Calu3 (cell line): ENCODE measurements around the gene LRRFIP2. TPM values are rescaled to one million over a fixed set of nuclear protein-coding genes. Genes with fewer than 3 reads are reported as not detected.

Experiments
- BruUV-seq: library from RNA; stranded (reverse); fragments of 400-500 nt; replicated peaks from 2 replicates; lab custom pipeline; 2021; lab: Mats Ljungman, UMichigan
- CTCF ChIA-PET: fragments of 300-600 bp; sonication (Branson Sonifier 250); formaldehyde crosslinking; loops from one replicate; lab custom pipeline; 2022; ENCODE audit warnings: antibody characterized with exemption; lab: Charles Lee
- DNase-seq: peaks from one replicate; pipeline ENCODE4 v3.0.0; 2022
- H3K27ac Mint-ChIP-seq: one replicate; pipeline ENCODE4 v1.8.0; 2022; ENCODE audit warnings: mixed read lengths; ENCODE audit not compliant: unreplicated experiment
- H3K27me3 Mint-ChIP-seq: one replicate; pipeline ENCODE4 v1.8.0; 2022; ENCODE audit warnings: mixed read lengths; ENCODE audit not compliant: unreplicated experiment
- H3K36me3 Mint-ChIP-seq: one replicate; pipeline ENCODE4 v1.8.0; 2022; ENCODE audit warnings: mild to moderate bottlenecking, moderate library complexity, mixed read lengths; ENCODE audit not compliant: insufficient read depth, unreplicated experiment
- H3K4me1 Mint-ChIP-seq: one replicate; pipeline ENCODE4 v1.8.0; 2022; ENCODE audit warnings: mild to moderate bottlenecking, low read depth, mixed read lengths; ENCODE audit not compliant: unreplicated experiment
- H3K4me3 Mint-ChIP-seq: one replicate; pipeline ENCODE4 v1.8.0; 2022; ENCODE audit warnings: mild to moderate bottlenecking, low read depth, moderate library complexity, mixed read lengths; ENCODE audit not compliant: unreplicated experiment
- H3K9me3 Mint-ChIP-seq: one replicate; pipeline ENCODE4 v1.8.0; 2022; ENCODE audit warnings: low read depth, mixed read lengths; ENCODE audit not compliant: unreplicated experiment
- intact Hi-C: fragments of 100-400 bp; cut with micrococcal nuclease; formaldehyde crosslinking; loops from one replicate; pipeline ENCODE4 v1.10.0; 2022; ENCODE audit not compliant: unreplicated experiment
- total RNA-seq: library from RNA; stranded (reverse); gene quantifications from 2 replicates; pipeline ENCODE4 v1.2.3, GENCODE V29; 2022
- TF ChIP-seq, protein P1 (sequence below): fragments of 200-600 bp; IDR thresholded peaks from one replicate; pipeline ENCODE4 v1.8.0; 2022; ENCODE audit warnings: antibody characterized with exemption; ENCODE audit not compliant: unreplicated experiment

LRRFIP2 gene
- total RNA-seq, 1 experiment from 2014 or later: 38.8 TPM

DNA sequence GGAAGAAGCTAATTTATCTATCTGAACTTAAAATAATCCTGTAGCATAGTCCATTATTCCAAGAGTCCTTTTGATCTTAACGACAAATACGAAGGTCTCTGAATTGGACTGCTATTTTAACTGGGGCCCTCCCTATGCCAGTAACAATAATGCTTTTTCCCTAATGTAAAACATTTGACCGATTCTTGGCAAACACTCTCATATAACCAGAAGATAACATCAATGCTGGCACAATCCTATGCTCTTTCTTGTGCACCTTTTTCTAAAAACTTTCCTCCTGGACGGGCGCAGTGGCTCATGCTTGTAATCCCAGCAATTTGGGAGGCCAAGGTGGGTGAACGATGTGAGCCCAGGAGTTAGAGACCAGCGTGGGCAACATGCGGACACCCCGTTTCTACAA, 3.9 kb downstream of the LRRFIP2 start:
- Mint-ChIP-seq H3K9me3 (no peaks in the 10 kb centered on the region), H3K27ac (no peak overlapping the region), H3K27me3 (no peaks in the 10 kb centered on the region), H3K4me3 (no peak overlapping the region), H3K4me1 (peaks cover 9% of the 10 kb centered on the region), H3K36me3 (peaks cover 7% of the 10 kb centered on the region)
- TF ChIP-seq, protein P1, sequence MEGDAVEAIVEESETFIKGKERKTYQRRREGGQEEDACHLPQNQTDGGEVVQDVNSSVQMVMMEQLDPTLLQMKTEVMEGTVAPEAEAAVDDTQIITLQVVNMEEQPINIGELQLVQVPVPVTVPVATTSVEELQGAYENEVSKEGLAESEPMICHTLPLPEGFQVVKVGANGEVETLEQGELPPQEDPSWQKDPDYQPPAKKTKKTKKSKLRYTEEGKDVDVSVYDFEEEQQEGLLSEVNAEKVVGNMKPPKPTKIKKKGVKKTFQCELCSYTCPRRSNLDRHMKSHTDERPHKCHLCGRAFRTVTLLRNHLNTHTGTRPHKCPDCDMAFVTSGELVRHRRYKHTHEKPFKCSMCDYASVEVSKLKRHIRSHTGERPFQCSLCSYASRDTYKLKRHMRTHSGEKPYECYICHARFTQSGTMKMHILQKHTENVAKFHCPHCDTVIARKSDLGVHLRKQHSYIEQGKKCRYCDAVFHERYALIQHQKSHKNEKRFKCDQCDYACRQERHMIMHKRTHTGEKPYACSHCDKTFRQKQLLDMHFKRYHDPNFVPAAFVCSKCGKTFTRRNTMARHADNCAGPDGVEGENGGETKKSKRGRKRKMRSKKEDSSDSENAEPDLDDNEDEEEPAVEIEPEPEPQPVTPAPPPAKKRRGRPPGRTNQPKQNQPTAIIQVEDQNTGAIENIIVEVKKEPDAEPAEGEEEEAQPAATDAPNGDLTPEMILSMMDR: no peak
- no peak for DNase-seq
- BruUV-seq: no TSS peak
- CTCF ChIA-PET: no interaction called here
- intact Hi-C loops: no loop called here

DNA sequence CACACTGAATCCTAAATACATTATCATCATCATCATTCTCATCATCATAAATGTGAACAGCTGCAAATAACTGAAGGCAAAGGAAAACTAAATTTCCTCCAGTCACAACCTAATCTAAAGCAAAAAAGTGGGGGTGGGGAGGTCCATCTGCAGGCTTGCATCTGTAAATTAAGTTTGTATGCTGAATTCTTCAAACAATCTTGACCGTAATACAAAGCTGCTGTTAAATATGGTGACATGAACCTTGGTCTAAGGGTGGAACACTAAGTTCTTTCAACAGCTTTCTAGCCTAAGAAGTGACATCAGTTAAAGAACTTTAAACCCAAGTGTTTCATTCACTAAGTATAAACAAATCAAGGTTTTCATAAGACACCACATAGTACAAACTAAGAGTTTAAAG, 4.3 kb downstream of the LRRFIP2 start:
- Mint-ChIP-seq H3K9me3 (no peaks in the 10 kb centered on the region), H3K27me3 (no peaks in the 10 kb centered on the region), H3K4me3 (no peak overlapping the region), H3K36me3 (peaks cover 3% of the 10 kb centered on the region), H3K4me1 (peaks cover 9% of the 10 kb centered on the region), H3K27ac (no peak overlapping the region)
- intact Hi-C loops: no loop called here
- TF ChIP-seq, protein P1: no peak
- DNase-seq: no peak
- CTCF ChIA-PET: no interaction called here
- BruUV-seq: no TSS peak

DNA sequence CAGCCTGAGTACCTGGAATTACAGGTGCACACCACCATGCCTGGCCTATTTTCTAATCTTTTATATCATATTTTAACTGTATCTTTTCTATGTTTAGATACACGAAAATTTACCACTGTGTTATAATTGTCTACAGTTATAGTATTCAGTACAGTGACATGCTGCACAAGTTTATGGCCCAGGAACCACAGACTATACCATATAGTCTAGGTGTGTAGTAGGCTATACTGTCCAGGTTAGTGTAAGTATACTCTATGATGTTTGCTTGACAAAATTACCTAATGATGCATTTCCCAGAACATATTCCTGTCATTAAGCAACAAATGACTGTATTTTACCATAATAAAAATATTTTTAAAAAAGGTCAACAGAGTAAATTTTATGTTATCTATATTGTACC, 5.5 kb downstream of the LRRFIP2 start:
- no TSS peak for BruUV-seq
- CTCF ChIA-PET: no interaction called here
- H3K36me3 Mint-ChIP-seq: no peaks in the 10 kb centered on the region
- no peaks in the 10 kb centered on the region for H3K9me3 Mint-ChIP-seq
- TF ChIP-seq, protein P1: no peak
- H3K27me3 Mint-ChIP-seq: no peaks in the 10 kb centered on the region
- H3K4me3 Mint-ChIP-seq: no peak overlapping the region
- peaks cover 5% of the 10 kb centered on the region for H3K4me1 Mint-ChIP-seq
- intact Hi-C loops: no loop called here
- H3K27ac Mint-ChIP-seq: no peak overlapping the region
- no peak for DNase-seq

DNA sequence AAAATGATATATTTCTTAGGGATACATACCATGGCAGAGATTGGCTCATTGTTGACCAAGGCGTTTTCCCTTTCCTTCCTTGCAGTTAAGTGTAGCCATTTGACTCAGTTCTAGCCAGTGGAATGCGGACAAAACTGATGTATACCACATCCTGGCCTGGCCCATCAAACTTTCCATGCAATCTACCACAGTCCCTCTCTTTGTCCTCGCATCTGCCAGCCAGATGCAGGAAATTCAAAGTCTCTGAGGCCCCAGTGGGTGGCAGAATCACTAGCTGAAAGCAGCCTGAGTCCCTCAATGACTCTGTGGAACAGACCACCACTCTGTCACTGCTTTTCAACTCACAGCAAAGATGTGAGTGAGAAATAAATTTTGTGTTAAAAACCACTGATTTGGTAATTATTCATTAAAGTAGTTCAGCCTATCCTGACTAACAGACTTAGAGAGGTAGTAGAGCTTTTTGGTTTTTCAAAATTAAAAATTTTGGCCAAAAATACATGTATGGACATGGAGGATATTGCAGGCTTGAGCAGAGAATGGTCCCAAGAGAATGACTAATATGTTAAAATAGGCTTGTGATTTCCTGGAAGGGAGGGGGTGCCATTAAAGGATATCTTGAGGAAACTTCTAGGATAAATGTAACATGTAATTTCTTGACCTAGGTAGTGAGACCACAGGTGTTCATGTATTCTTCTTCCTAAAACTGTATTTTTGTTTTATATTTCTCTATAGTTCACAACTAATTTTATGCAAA, 10.9 kb downstream of the LRRFIP2 start:
- H3K36me3 Mint-ChIP-seq: peaks cover 6% of the 10 kb centered on the region
- intact Hi-C loops: no loop called here
- no peaks in the 10 kb centered on the region for H3K27me3 Mint-ChIP-seq
- no peaks in the 10 kb centered on the region for H3K9me3 Mint-ChIP-seq
- no peak overlapping the region for H3K27ac Mint-ChIP-seq
- H3K4me1 Mint-ChIP-seq: no peaks in the 10 kb centered on the region
- no TSS peak for BruUV-seq
- DNase-seq: no peak
- CTCF ChIA-PET: no interaction called here
- TF ChIP-seq, protein P1: no peak
- no peak overlapping the region for H3K4me3 Mint-ChIP-seq
